ENCODE measurements around the gene TLCD1.

The TLCD1 gene

GRCh38 chr17:28750178-28751047 is 24.4 kb upstream of the TLCD1 start:
- TF ChIP-seq CTCF (IDR thresholded peaks at IDR 0.05; ENCODE audit: insufficient read depth, missing control alignments) = peak; percentile 100
- peak; percentile 60 for DNase-seq (ENCODE audit: insufficient read length, low spot score)
- FAIRE-seq = no peak

GRCh38 chr17:28749516-28750177 is 23.6 kb upstream of the TLCD1 start:
- no peak for FAIRE-seq
- TF ChIP-seq CTCF (IDR thresholded peaks at IDR 0.05; ENCODE audit: insufficient read depth, missing control alignments) = no peak
- DNase-seq (ENCODE audit: insufficient read length, low spot score) = no peak

GRCh38 chr17:28748852-28749515 is 23.0 kb upstream of the TLCD1 start:
- no peak for TF ChIP-seq CTCF (IDR thresholded peaks at IDR 0.05; ENCODE audit: insufficient read depth, missing control alignments)
- FAIRE-seq (no peak), DNase-seq (ENCODE audit: insufficient read length, low spot score) (no peak)

- no peak for FAIRE-seq
- TF ChIP-seq CTCF (IDR thresholded peaks at IDR 0.05; ENCODE audit: insufficient read depth, missing control alignments) = no peak
- no peak for DNase-seq (ENCODE audit: insufficient read length, low spot score)
These were observed 22.0 kb upstream of the TLCD1 start for GRCh38 chr17:28747801-28748750.

GRCh38 chr17:28747051-28747691 is 21.1 kb upstream of the TLCD1 start:
- FAIRE-seq = no peak
- TF ChIP-seq CTCF (IDR thresholded peaks at IDR 0.05; ENCODE audit: insufficient read depth, missing control alignments) = no peak

GRCh38 chr17:28746611-28747050 is 20.6 kb upstream of the TLCD1 start:
- no peak for DNase-seq (ENCODE audit: insufficient read length, low spot score)
- no peak for TF ChIP-seq CTCF (IDR thresholded peaks at IDR 0.05; ENCODE audit: insufficient read depth, missing control alignments)
- no peak for FAIRE-seq

More at GRCh38 chr17:28747051-28747691, 21.1 kb upstream of the TLCD1 start:
- DNase-seq (ENCODE audit: insufficient read length, low spot score) = no peak

Data from D721Med (cell line).